ENCODE data around the gene ADPRM.
A peak's percentile ranks its signal among the peaks of the same experiment; 100 is the strongest.
"Not testable (repeated sequence)": the region's sequence is repeated elsewhere in the genome, so short reads cannot be mapped to it uniquely, and the experiment has no call there.

ADPRM gene

GRCh38 chr17:10702574-10702973 lies 5.2 kb downstream of the ADPRM start:
- DNase-seq: no peak

DNA sequence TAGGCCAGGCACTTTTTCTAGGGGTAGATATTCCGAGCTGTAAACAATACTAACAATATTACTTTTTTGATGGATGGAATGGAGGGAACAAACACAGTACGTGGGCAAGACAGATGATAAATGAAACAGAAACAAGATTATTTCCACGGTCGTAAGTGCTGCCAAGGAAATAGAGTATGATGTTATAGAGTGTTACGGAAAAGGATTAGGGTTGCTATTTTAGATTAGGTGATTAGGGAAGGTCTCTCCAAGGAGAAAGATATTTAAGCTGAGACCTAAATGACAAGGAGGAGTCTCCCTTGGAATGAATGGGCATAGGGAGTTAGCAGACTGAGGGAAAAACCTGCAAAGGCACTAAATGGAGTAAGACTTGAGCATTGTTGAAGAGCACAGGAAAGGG lies 8.3 kb downstream of the ADPRM start:
- no peak for DNase-seq

GRCh38 chr17:10713318-10713717 lies 15.9 kb downstream of the ADPRM start:
- DNase-seq: no peak

GRCh38 chr17:10716218-10716617 lies 18.8 kb downstream of the ADPRM start:
- no peak for DNase-seq

GRCh38 chr17:10718547-10718946 lies 21.2 kb downstream of the ADPRM start:
- no peak for DNase-seq

- no peak for DNase-seq
These were observed 27.3 kb downstream of the ADPRM start for GRCh38 chr17:10724546-10725195.

GRCh38 chr17:10725262-10725661 lies 27.9 kb downstream of the ADPRM start:
- no peak for DNase-seq

DNA sequence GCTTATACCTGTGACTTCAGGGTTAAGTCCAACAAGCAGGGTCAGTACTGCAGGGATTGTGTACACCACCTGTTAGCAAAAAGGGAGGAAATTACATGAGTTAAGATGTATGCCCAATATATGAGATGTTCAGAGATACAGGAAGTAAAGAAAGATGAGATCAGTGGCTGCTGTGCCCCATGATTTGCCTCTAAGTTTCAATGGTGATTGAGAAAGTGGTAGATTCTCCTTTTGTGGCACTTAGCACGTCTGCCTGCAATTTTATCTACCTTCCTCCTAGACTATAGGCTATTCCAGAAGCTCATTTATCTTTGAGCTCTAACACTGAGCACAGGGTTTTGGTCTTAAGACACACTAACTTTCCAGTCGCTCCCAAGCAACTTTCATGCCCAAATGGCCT lies 28.8 kb downstream of the ADPRM start:
- DNase-seq: no peak

DNA sequence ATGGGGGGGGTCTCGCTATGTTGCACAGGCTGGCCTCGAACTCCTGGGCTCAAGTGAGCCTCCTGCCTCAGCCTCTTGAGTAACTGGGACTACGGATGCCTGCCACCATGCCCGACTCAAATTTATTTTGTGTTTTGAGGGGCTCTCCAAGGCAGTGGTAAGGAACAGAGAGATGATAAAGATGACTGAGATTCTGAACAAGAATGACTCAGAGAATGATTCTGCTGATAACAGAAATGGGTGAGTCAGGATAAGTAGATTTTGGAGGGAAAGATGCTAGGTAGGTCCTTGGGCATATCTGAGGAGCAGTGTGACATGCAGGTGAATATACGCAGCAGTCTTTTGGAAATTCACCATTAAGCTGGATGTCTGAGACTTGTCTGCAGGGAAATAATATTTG lies 29.8 kb downstream of the ADPRM start:
- peak; percentile 34 for DNase-seq

DNA sequence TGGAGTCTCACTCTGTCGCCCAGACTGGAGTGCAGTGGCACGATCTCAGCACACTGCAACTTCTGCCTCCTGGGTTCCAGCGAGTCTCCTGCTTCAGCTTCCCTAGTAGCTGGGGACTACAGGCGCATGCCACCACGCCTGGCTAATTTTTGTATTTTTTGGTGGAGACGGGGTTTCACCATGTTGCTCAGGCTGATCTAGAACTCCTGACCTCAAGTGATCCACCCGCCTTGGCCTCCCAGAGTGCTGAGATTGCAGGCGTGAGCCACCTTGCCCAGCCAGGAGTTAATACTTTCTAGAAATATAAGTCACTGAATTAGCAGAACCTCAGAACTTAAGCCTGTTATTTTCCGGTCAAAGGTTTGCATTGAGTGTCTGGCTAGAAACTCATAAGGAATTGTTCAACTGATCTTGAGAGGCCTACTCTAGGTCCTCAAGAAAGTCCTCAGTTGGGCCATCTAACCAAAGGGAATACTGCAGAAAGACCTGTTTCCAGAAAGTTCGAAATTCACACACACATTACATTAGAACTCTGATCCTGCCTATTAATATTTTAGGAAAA lies 31.0 kb downstream of the ADPRM start:
- DNase-seq: no peak

DNA sequence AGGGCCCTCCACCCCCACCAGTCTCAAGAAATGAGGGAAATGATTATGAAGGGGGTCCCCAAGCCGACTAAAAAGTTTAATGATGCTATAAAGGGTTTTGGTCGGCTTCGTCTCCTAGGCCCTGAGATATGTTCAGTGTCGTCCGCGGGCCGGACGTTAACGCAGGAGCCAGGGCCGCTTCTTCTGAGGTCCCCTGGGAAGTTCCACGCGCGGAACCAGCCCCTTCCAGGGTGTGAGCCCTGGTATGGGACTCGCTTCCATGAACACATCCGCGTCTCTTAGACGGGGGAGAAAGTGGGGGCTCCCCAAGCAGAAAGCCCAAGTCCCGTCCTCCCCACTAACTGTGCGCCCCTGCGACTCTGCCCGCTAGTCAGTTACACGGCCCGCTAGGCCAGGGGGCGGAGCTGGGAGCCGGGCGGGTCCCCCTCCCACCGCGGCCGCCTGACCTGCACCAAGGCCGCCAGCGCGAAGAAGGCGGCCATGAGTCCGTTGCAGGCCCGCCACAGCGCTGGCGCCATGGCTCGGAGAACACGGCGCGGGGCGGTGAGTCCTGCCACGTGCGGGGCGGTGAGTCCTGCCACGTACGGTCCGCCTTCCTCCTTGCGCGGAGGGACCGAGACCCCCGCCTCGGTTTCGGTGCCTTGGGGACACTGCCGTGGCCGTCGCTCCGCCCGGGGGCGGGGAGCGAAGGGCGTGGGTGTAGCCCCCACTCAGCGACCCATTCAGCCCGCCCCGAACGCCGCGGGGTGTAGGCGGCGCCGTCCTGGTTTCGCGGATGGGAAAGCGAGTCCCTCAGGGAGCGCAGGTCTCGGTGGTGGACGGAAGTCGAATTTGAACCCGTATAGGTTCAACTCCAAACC lies 32.2 kb downstream of the ADPRM start, which contains the start of gene TMEM220:
Gene TMEM220, minus strand, starts transcription at position 690 of the 860 bp plus-strand sequence. Its CDS starts 172 bp downstream, at position 518.
- peak; percentile 54 for DNase-seq

GRCh38 chr17:10730247-10730646 lies 32.9 kb downstream of the ADPRM start:
- DNase-seq: peak; percentile 37

DNA sequence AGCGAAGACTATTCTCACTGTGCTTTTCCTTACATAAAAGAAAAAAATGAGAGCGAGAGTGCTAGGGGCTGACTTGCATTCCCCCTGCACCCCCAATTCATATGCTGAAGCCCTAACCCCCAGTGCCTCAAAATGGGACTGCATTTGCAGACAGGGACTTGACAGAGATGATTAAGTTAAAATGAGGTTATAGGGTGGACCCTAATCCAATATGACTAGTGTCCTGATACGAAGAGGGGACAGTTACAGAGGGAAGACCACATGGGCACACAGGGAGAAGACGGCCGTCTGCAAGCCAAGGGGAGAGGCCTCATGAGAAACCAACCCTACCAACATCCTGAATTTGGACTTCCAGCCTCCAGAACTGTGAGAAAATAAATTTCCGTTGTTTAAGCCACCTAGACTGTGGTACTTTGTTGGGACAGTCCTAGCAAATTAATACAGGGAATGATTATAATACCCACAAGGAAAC lies 34.0 kb downstream of the ADPRM start:
- no peak for DNase-seq

DNA sequence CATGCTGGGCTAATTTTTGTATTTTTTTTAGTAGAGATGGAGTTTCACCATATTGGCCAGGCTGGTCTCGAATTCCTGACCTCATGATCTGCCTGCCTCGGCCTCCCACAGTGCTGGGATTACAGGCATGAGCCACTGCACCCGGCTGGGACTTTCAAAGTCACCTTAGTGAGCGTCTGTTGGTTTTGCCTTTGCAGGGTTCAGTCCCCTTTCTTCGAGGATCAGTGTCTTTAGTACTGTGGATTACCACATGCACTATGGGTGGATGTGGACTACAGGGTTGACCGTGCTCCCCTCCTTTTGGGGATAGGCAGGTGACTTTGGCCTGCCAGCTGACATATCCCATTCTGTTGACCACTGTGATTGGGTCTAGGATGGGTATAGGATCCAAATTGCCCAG lies 34.7 kb downstream of the ADPRM start:
- DNase-seq: not testable (repeated sequence)

- no peak for DNase-seq
These were observed 36.3 kb downstream of the ADPRM start for GRCh38 chr17:10733666-10734065.

GRCh38 chr17:10735251-10735650 lies 37.9 kb downstream of the ADPRM start:
- no peak for DNase-seq

DNA sequence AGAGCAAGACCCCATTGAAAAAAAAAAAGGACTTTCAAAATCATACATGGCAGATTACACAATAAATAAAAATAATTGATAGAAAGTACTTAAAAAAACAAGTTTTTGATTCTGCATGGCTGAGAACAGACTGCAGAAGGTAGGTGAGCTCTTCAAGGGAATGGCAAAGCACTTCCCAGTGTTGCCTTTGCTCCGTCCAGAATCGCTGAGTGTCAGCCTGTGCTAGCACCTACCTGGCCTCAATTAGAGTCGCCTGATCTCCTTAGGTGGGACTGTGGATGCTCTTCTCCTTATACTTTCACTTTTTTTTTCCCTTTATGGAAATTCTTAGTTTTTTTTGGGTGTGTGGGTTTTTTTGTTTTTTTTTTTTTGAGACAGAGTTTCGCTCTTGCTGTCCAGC lies 38.4 kb downstream of the ADPRM start:
- no peak for DNase-seq

DNA sequence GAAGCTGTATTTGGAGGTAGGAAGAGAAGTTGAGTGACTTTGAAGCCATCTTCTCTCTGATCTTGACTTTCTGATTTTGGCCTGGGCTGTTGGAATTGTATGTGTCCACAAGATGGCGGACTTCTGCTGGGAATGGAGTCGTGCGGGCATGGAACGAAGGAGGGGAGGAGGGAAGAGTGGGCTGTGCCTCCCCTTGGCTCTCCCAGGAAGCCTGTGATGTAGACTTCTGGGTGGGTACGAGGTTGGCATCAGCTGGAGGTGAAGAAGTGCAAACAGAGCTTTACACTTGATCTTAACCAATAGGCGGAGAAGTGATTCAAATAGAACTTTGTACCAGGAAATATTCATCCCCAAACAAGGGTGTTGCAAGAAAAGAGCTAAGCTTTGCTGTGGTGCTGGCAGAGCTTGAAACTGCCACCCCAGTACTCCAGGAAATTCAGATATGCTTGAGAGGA lies 39.8 kb downstream of the ADPRM start:
- DNase-seq: peak; percentile 45

DNA sequence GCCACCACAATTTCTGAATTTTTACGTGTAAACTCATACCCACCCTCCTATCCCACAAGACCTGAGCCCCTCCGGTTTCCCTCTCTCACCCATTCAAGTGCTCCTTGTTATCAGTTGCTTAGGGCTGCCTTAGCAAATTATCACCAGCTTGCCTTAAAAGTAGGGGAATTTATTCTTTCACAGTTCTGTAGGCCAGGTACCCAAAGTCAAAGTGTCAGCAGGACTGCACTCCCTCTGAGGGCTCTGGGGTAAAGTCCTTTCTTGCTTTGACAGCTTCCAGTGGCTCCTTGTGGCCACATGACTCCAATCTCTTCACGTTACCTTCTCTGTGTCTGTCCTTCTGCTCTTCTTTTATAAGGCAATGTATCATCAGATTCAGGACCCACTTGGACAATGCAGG lies 40.3 kb downstream of the ADPRM start:
- DNase-seq: no peak

DNA sequence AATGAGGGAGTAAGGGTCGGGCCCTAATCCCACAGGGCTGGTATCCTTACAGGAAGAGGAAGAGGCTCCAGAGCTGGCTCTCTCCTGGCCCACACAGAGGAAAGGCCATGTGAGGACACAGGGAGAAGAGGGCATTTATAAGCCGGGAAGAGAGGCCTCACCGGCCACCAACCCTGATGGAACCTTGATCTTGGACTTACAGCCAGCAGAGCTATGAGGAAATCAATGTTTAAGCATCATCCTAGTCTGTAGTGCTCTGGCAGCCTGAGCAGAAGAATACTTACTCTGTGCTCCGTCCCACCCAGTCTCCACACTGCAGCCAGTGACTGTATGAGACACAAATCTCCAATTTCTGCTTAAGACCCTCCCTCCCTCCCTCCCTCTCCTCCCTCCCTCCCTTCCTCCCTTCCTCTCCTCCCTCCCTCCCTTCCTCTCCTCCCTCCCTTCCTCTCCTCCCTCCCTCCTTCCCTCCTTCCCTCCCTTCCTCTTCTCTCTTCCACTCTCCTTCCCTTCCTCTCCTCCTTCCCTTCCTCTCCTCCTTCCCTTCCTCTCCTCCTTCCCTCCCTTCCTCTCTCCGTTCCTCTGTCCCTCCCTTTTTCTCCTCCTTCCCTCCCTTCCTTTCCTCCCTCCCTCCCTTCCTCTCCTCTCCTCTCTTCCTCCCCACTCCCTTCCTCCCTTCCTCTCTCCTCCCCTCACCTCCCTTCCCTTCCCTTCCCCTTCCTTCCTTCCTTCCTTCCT lies 41.3 kb downstream of the ADPRM start:
- no peak for DNase-seq

- DNase-seq: no peak
These were observed 42.0 kb downstream of the ADPRM start for GRCh38 chr17:10739386-10739785.

DNA sequence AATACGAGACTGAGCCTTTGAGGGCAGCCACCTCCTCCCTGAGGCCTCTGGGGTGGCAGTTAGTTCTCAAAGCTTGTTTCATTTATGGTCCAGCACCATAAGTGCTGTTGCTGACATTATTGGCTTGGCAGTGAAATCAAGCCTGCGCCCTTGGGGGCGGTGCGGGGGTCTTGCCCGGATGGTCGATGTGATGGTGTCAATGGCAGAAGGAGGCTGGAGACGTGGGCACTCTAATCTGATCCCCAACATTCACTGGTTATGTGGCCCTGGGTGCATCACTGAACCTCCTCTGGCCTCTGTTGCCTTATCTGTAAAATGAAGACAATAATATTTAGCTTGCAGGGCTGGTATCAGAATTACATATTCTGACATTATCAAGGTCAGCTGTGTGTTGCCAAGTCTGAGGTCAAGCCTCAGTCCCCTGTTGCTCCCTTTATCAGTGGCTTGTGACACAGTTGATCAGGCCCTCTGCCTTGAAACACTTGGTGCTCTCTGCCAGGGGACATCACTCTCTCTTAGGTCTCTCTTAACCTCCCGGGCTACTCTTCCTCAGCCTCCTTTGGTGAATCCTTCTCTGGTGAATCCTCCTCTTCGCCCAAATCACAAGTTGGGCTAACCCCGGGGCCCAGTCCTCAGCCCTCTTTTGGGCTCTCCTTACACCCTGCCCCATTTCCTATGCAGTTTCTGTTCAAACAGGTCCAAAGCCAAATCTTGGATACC lies 44.2 kb downstream of the ADPRM start:
- DNase-seq: no peak

Measured in stimulated activated CD8-positive, alpha-beta memory T cell treated with anti-CD3 and anti-CD28 coated beads, Interleukin-4, amount 100 ng/mL, for 48 hours (primary cell).